Activated T-cell treated with anti-CD3 and anti-CD28 coated beads, Interleukin-2, amount 50 U/mL, for 24 hours (primary cell): ENCODE results near the gene ATAD2B.

Experiments
- DNase-seq: peaks from one replicate; pipeline ENCODE4 v3.0.0-alpha.2; 2020
- H3K27ac Mint-ChIP-seq: 2 replicates; pipeline ENCODE4 v1.8.0; 2020; ENCODE audit warnings: mild to moderate bottlenecking, mixed read lengths
- H3K27me3 Mint-ChIP-seq: 2 replicates; pipeline ENCODE4 v1.8.0; 2020; ENCODE audit warnings: mixed read lengths
- H3K36me3 Mint-ChIP-seq: 2 replicates; pipeline ENCODE4 v1.8.0; 2020; ENCODE audit warnings: low read depth, mixed read lengths
- H3K4me1 Mint-ChIP-seq: 2 replicates; pipeline ENCODE4 v1.8.0; 2020; ENCODE audit warnings: low read depth, mixed read lengths
- H3K4me3 Mint-ChIP-seq: 2 replicates; pipeline ENCODE4 v1.8.0; 2020; ENCODE audit warnings: mild to moderate bottlenecking, moderate library complexity, mixed read lengths
- H3K9me3 Mint-ChIP-seq: 2 replicates; pipeline ENCODE4 v1.8.0; 2020; ENCODE audit warnings: mixed read lengths

Gene ATAD2B

GRCh38 chr2:23926290-23926749 lies 603 bp downstream of the ATAD2B start:
- peak; percentile 75 for DNase-seq
- Mint-ChIP-seq H3K9me3 (no peaks in the 10 kb centered on the region), H3K27me3 (no peaks in the 10 kb centered on the region), H3K27ac (peak overlapping the region; percentile 99), H3K36me3 (peaks cover 17% of the 10 kb centered on the region), H3K4me3 (peak overlapping the region; percentile 90), H3K4me1 (peaks cover 50% of the 10 kb centered on the region)

- peak overlapping the region; percentile 99 for H3K27ac Mint-ChIP-seq
- peaks cover 14% of the 10 kb centered on the region for H3K36me3 Mint-ChIP-seq
- H3K4me1 Mint-ChIP-seq, result peaks cover 53% of the 10 kb centered on the region
- no peaks in the 10 kb centered on the region for H3K27me3 Mint-ChIP-seq
- H3K4me3 Mint-ChIP-seq, result peak overlapping the region; percentile 90
- DNase-seq, result no peak
- H3K9me3 Mint-ChIP-seq, result no peaks in the 10 kb centered on the region
Observed at GRCh38 chr2:23925702-23926289, 1.1 kb downstream of the ATAD2B start.

GRCh38 chr2:23924589-23925359 lies 2.1 kb downstream of the ATAD2B start:
- Mint-ChIP-seq H3K27me3 (no peaks in the 10 kb centered on the region), H3K27ac (no peak overlapping the region), H3K36me3 (peaks cover 14% of the 10 kb centered on the region), H3K9me3 (no peaks in the 10 kb centered on the region), H3K4me3 (peak overlapping the region; percentile 90), H3K4me1 (peaks cover 61% of the 10 kb centered on the region)
- DNase-seq, result no peak

DNA sequence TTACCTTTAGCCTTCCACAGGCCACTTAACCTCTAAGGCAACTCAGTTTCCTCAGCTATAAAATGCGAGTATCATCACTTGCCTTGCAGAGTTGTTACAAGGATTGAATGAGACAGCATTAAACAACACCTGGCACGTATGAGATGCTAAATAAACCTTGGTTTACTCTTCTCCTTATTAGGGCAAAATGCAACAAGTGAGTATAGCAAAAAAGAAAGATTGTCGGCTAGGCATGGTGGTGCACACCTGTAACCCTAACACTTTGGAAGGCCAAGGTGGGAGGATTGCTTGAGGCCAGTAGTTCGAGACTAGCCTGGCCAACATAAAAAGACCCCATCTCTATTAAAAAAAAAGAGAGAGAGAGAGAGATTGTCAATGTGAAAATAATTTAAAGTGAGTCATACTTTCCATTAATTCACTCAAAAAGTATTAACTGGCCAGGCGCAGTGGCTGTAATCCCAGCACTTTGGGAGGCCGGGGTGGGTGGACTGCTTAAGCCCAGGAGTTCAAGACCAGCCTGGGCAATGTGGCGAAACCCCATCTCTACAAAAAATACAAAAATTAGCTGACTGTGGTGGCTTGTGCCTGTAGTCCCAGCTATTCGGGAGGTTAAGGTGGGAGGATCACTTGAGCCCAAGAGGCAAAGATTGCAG lies 8.0 kb downstream of the ATAD2B start:
- H3K27ac Mint-ChIP-seq, result peak overlapping the region; percentile 30
- no peak overlapping the region for H3K4me3 Mint-ChIP-seq
- no peak for DNase-seq
- H3K27me3 Mint-ChIP-seq, result no peaks in the 10 kb centered on the region
- H3K4me1 Mint-ChIP-seq, result peaks cover 70% of the 10 kb centered on the region
- peaks cover 4% of the 10 kb centered on the region for H3K36me3 Mint-ChIP-seq
- no peaks in the 10 kb centered on the region for H3K9me3 Mint-ChIP-seq

GRCh38 chr2:23916727-23917405 lies 10.1 kb downstream of the ATAD2B start:
- H3K4me3 Mint-ChIP-seq, result no peak overlapping the region
- H3K4me1 Mint-ChIP-seq, result peaks cover 62% of the 10 kb centered on the region
- no peak for DNase-seq
- H3K36me3 Mint-ChIP-seq, result peaks cover 6% of the 10 kb centered on the region
- H3K9me3 Mint-ChIP-seq, result no peaks in the 10 kb centered on the region
- no peaks in the 10 kb centered on the region for H3K27me3 Mint-ChIP-seq
- H3K27ac Mint-ChIP-seq, result peak overlapping the region; percentile 76

DNA sequence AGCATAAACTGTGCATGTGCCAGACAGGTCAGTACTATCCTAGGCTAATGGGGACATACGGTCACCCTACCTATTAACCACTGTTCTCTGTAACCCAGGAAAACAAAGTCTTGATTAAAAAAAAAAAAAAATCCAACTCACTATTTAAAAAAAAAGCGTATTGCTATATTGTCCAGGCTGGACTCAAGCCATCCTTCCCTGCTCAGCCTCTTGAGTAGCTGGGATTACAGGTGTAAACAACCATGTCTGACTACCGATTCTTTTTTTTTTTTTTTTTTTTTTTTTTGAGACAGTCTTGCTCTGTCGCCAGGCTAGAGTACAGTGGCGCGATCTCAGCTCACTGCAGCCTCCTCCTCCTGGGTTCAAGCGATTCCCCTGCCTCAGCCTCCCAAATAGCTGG lies 11.6 kb downstream of the ATAD2B start:
- Mint-ChIP-seq H3K9me3 (no peaks in the 10 kb centered on the region), H3K4me3 (no peak overlapping the region), H3K36me3 (peaks cover 10% of the 10 kb centered on the region), H3K27me3 (no peaks in the 10 kb centered on the region), H3K4me1 (peaks cover 52% of the 10 kb centered on the region), H3K27ac (no peak overlapping the region)
- no peak for DNase-seq

GRCh38 chr2:23912054-23912453 lies 14.9 kb downstream of the ATAD2B start:
- H3K9me3 Mint-ChIP-seq, result no peaks in the 10 kb centered on the region
- no peak for DNase-seq
- H3K4me1 Mint-ChIP-seq, result peaks cover 29% of the 10 kb centered on the region
- H3K36me3 Mint-ChIP-seq, result peaks cover 9% of the 10 kb centered on the region
- H3K4me3 Mint-ChIP-seq, result no peak overlapping the region
- H3K27ac Mint-ChIP-seq, result peak overlapping the region; percentile 68
- H3K27me3 Mint-ChIP-seq, result no peaks in the 10 kb centered on the region

DNA sequence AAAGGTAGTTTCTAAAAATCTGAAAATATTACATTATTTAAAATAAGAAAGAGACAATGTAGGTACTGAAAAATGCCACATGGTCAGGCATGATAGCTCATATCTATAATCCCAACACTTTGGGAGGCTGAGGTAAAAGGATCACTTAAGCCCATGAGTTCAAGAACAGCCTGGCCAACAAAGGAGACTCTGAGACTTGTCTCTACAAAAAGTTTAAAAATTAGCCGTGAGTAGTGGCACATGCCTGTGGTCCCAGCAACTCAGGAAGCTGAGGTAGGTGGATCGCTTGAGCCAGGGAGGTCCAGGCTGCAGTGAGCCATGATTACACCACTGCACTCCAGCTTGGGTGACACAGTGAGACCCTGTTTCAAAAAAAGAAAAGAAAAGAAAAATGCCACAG lies 21.8 kb downstream of the ATAD2B start:
- Mint-ChIP-seq H3K4me1 (peaks cover 44% of the 10 kb centered on the region), H3K27me3 (no peaks in the 10 kb centered on the region), H3K9me3 (no peaks in the 10 kb centered on the region), H3K27ac (no peak overlapping the region), H3K4me3 (no peak overlapping the region), H3K36me3 (peaks cover 1% of the 10 kb centered on the region)
- no peak for DNase-seq

- Mint-ChIP-seq H3K4me3 (no peak overlapping the region), H3K36me3 (peaks cover 1% of the 10 kb centered on the region), H3K27ac (no peak overlapping the region), H3K9me3 (no peaks in the 10 kb centered on the region), H3K4me1 (peaks cover 44% of the 10 kb centered on the region), H3K27me3 (no peaks in the 10 kb centered on the region)
- DNase-seq, result no peak
Observed at GRCh38 chr2:23904692-23905091, 22.2 kb downstream of the ATAD2B start.

DNA sequence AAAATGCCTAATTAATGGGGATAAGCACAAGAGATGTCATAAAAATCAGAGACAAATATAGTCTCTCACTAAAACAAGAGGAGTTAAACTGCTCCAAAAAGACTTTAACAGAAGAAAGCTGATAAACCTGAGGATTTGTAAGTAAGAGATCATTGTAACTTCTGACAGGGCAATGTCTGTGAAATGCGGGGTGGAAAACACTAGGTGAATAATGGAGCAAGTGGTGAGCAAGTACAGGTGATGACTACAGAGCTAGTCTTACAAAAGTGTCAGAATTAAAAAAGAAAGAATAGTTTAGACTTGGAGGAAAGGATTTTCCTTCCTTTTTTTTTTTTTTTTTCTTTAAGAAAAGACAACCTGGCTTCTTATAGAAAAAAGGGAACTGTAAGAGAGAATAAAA lies 22.7 kb downstream of the ATAD2B start:
- no peak overlapping the region for H3K27ac Mint-ChIP-seq
- H3K9me3 Mint-ChIP-seq, result no peaks in the 10 kb centered on the region
- H3K4me1 Mint-ChIP-seq, result peaks cover 44% of the 10 kb centered on the region
- no peaks in the 10 kb centered on the region for H3K27me3 Mint-ChIP-seq
- no peak for DNase-seq
- no peak overlapping the region for H3K4me3 Mint-ChIP-seq
- peaks cover 1% of the 10 kb centered on the region for H3K36me3 Mint-ChIP-seq

DNA sequence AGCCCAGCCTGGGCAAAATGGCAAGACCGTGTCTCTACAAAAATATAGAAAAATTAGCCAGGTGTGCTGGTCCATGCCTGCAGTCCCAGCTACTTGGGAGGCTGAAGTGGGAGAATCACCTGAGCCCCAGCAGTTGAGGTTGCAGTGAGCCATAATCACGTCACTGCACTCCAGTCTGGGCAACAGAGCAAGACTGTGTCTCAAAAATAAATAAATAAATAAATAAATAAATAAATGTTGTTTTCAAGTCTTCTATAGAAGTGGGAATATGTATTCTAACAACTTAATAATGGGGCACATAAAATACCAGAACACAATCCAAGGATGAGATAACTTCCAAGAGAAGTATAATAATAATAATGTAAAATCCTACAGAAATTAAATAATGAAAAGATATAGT lies 23.9 kb downstream of the ATAD2B start:
- no peak overlapping the region for H3K27ac Mint-ChIP-seq
- peaks cover 48% of the 10 kb centered on the region for H3K4me1 Mint-ChIP-seq
- no peaks in the 10 kb centered on the region for H3K36me3 Mint-ChIP-seq

GRCh38 chr2:23901966-23902846 lies 24.7 kb downstream of the ATAD2B start:
- Mint-ChIP-seq H3K27ac (no peak overlapping the region), H3K27me3 (no peaks in the 10 kb centered on the region), H3K9me3 (no peaks in the 10 kb centered on the region), H3K4me3 (no peak overlapping the region), H3K36me3 (no peaks in the 10 kb centered on the region), H3K4me1 (peaks cover 52% of the 10 kb centered on the region)
- no peak for DNase-seq

More for the DNA sequence above, 23.9 kb downstream of the ATAD2B start:
- DNase-seq, result no peak
- Mint-ChIP-seq H3K4me3 (no peak overlapping the region), H3K27me3 (no peaks in the 10 kb centered on the region), H3K9me3 (no peaks in the 10 kb centered on the region)

GRCh38 chr2:23900541-23901322 lies 26.2 kb downstream of the ATAD2B start:
- Mint-ChIP-seq H3K9me3 (no peaks in the 10 kb centered on the region), H3K4me1 (peaks cover 52% of the 10 kb centered on the region), H3K4me3 (no peak overlapping the region), H3K27ac (no peak overlapping the region), H3K36me3 (no peaks in the 10 kb centered on the region), H3K27me3 (no peaks in the 10 kb centered on the region)
- no peak for DNase-seq
